ENCODE data around the gene GCK. TPM values are rescaled to one million over a fixed set of nuclear protein-coding genes. Genes with fewer than 3 reads are reported as not detected.

Gene GCK
- total RNA-seq, 2 donors from 2014 or later: 0.45 TPM; not detected in 1

GRCh38 chr7:44112231-44112996 lies 76.8 kb downstream of the GCK start:
- no peak overlapping the region for H3K27ac Mint-ChIP-seq
- no peaks in the 10 kb centered on the region for H3K9me3 ChIP-seq (ENCODE audit: control insufficient read depth, low read length, poor library complexity, severe bottlenecking)
- no peak for ATAC-seq
- H3K36me3 Mint-ChIP-seq (ENCODE audit: low read depth): no peaks in the 10 kb centered on the region
- no peak for DNase-seq
- H3K27me3 Mint-ChIP-seq: no peaks in the 10 kb centered on the region
- H3K4me3 Mint-ChIP-seq: no peak overlapping the region
- H3K4me1 Mint-ChIP-seq: no peaks in the 10 kb centered on the region

GRCh38 chr7:44111761-44112160 lies 77.5 kb downstream of the GCK start:
- H3K4me3 Mint-ChIP-seq: no peak overlapping the region

GRCh38 chr7:44110719-44111635 lies 78.3 kb downstream of the GCK start:
- H3K27ac Mint-ChIP-seq: no peak overlapping the region
- DNase-seq (no peak), ATAC-seq (no peak)
- H3K4me1 Mint-ChIP-seq: no peaks in the 10 kb centered on the region
- H3K27me3 Mint-ChIP-seq: peaks cover 5% of the 10 kb centered on the region
- H3K36me3 Mint-ChIP-seq (ENCODE audit: low read depth): no peaks in the 10 kb centered on the region
- H3K4me3 Mint-ChIP-seq: no peak overlapping the region
- H3K9me3 ChIP-seq (ENCODE audit: control insufficient read depth, low read length, poor library complexity, severe bottlenecking): no peaks in the 10 kb centered on the region

More at GRCh38 chr7:44111761-44112160, 77.5 kb downstream of the GCK start:
- Mint-ChIP-seq H3K36me3 (ENCODE audit: low read depth) (no peaks in the 10 kb centered on the region), H3K4me1 (no peaks in the 10 kb centered on the region), H3K27me3 (no peaks in the 10 kb centered on the region), H3K27ac (no peak overlapping the region)
- no peak for DNase-seq
- H3K9me3 ChIP-seq (ENCODE audit: control insufficient read depth, low read length, poor library complexity, severe bottlenecking): no peaks in the 10 kb centered on the region
- no peak for ATAC-seq

GRCh38 chr7:44109991-44110390 lies 79.2 kb downstream of the GCK start:
- ATAC-seq: no peak
- Mint-ChIP-seq H3K4me1 (peaks cover 7% of the 10 kb centered on the region), H3K27ac (no peak overlapping the region), H3K4me3 (no peak overlapping the region), H3K27me3 (peaks cover 15% of the 10 kb centered on the region), H3K36me3 (ENCODE audit: low read depth) (peaks cover 5% of the 10 kb centered on the region)
- no peaks in the 10 kb centered on the region for H3K9me3 ChIP-seq (ENCODE audit: control insufficient read depth, low read length, poor library complexity, severe bottlenecking)
- no peak for DNase-seq

GRCh38 chr7:44108768-44109750 lies 80.2 kb downstream of the GCK start:
- H3K27me3 Mint-ChIP-seq: peaks cover 16% of the 10 kb centered on the region
- H3K9me3 ChIP-seq (ENCODE audit: control insufficient read depth, low read length, poor library complexity, severe bottlenecking): no peaks in the 10 kb centered on the region
- DNase-seq: no peak
- no peak overlapping the region for H3K27ac Mint-ChIP-seq
- H3K36me3 Mint-ChIP-seq (ENCODE audit: low read depth): peaks cover 5% of the 10 kb centered on the region
- peaks cover 7% of the 10 kb centered on the region for H3K4me1 Mint-ChIP-seq
- no peak for ATAC-seq
- H3K4me3 Mint-ChIP-seq: no peak overlapping the region

- Mint-ChIP-seq H3K4me1 (peaks cover 7% of the 10 kb centered on the region), H3K4me3 (no peak overlapping the region), H3K27me3 (peaks cover 20% of the 10 kb centered on the region), H3K36me3 (ENCODE audit: low read depth) (peaks cover 5% of the 10 kb centered on the region), H3K27ac (no peak overlapping the region)
- DNase-seq (no peak), ATAC-seq (no peak)
- H3K9me3 ChIP-seq (ENCODE audit: control insufficient read depth, low read length, poor library complexity, severe bottlenecking): no peaks in the 10 kb centered on the region
Observed at GRCh38 chr7:44107961-44108767, 81.1 kb downstream of the GCK start.

- no peak for ATAC-seq
- no peaks in the 10 kb centered on the region for H3K9me3 ChIP-seq (ENCODE audit: control insufficient read depth, low read length, poor library complexity, severe bottlenecking)
- no peak for DNase-seq
- Mint-ChIP-seq H3K27me3 (peaks cover 29% of the 10 kb centered on the region), H3K4me3 (no peak overlapping the region), H3K27ac (no peak overlapping the region), H3K36me3 (ENCODE audit: low read depth) (peaks cover 5% of the 10 kb centered on the region), H3K4me1 (peaks cover 7% of the 10 kb centered on the region)
Observed at GRCh38 chr7:44107116-44107960, 81.9 kb downstream of the GCK start.

- H3K27me3 Mint-ChIP-seq: peaks cover 33% of the 10 kb centered on the region
- H3K36me3 Mint-ChIP-seq (ENCODE audit: low read depth): peaks cover 5% of the 10 kb centered on the region
- peaks cover 7% of the 10 kb centered on the region for H3K4me1 Mint-ChIP-seq
- DNase-seq (peak in 1 of 3 donors; percentile 7), ATAC-seq (no peak)
- H3K27ac Mint-ChIP-seq: peak overlapping the region; percentile 59
- H3K4me3 Mint-ChIP-seq: peak overlapping the region; percentile 85
- no peaks in the 10 kb centered on the region for H3K9me3 ChIP-seq (ENCODE audit: control insufficient read depth, low read length, poor library complexity, severe bottlenecking)
Observed at GRCh38 chr7:44106311-44107065, 82.8 kb downstream of the GCK start.

GRCh38 chr7:44105832-44106231 lies 83.4 kb downstream of the GCK start:
- no peak for ATAC-seq
- DNase-seq: no peak
- peaks cover 33% of the 10 kb centered on the region for H3K27me3 Mint-ChIP-seq
- H3K4me1 Mint-ChIP-seq: peaks cover 7% of the 10 kb centered on the region
- no peaks in the 10 kb centered on the region for H3K9me3 ChIP-seq (ENCODE audit: control insufficient read depth, low read length, poor library complexity, severe bottlenecking)
- H3K4me3 Mint-ChIP-seq: peak overlapping the region; percentile 85
- peak overlapping the region; percentile 59 for H3K27ac Mint-ChIP-seq
- peaks cover 5% of the 10 kb centered on the region for H3K36me3 Mint-ChIP-seq (ENCODE audit: low read depth)

- peak in 1 of 3 donors; percentile 8 for DNase-seq
- peak overlapping the region; percentile 85 for H3K4me3 Mint-ChIP-seq
- no peaks in the 10 kb centered on the region for H3K9me3 ChIP-seq (ENCODE audit: control insufficient read depth, low read length, poor library complexity, severe bottlenecking)
Observed at GRCh38 chr7:44104860-44105771, 84.1 kb downstream of the GCK start.

More at GRCh38 chr7:44104860-44105771, 84.1 kb downstream of the GCK start:
- Mint-ChIP-seq H3K36me3 (ENCODE audit: low read depth) (peaks cover 5% of the 10 kb centered on the region), H3K27ac (peak overlapping the region; percentile 59), H3K4me1 (peaks cover 7% of the 10 kb centered on the region), H3K27me3 (peaks cover 37% of the 10 kb centered on the region)
- ATAC-seq: peak; percentile 27
